Activated CD8-positive, alpha-beta T cell treated with anti-CD3 and anti-CD28 coated beads for 36 hours (primary cell): ENCODE results near the gene SHH. TPM values are rescaled to one million over a fixed set of nuclear protein-coding genes. Genes with fewer than 3 reads are reported as not detected.

Source experiments
- ATAC-seq: fragments of 200-7000 bp; cut with Tn5 transposase; one replicate; pipeline ENCODE4 v1.10.0; 2021; ENCODE audit warnings: mild to moderate bottlenecking, moderate library complexity
- CTCF ChIA-PET: fragments of 350-600 bp; sonication (Branson Sonifier 250); formaldehyde crosslinking; loops from one replicate; lab custom pipeline; 2021; ENCODE audit warnings: antibody characterized with exemption; lab: Charles Lee
- POLR2A ChIA-PET: fragments of 350-600 bp; sonication (Branson Sonifier 250); formaldehyde crosslinking; loops from one replicate; lab custom pipeline; 2021; ENCODE audit warnings: antibody characterized with exemption; lab: Charles Lee
- DNase-seq: peaks from one replicate; pipeline ENCODE4 v3.0.0-alpha.2; 2020
- H3K27ac Mint-ChIP-seq: one replicate; pipeline ENCODE4 v1.8.0; 2021; ENCODE audit warnings: mild to moderate bottlenecking, mixed read lengths
- H3K27me3 Mint-ChIP-seq: one replicate; pipeline ENCODE4 v1.8.0; 2021; ENCODE audit warnings: mixed read lengths
- H3K36me3 Mint-ChIP-seq: one replicate; pipeline ENCODE4 v1.8.0; 2021; ENCODE audit warnings: low read depth, mixed read lengths
- H3K4me1 Mint-ChIP-seq: one replicate; pipeline ENCODE4 v1.8.0; 2021; ENCODE audit warnings: low read depth, mixed read lengths
- H3K4me3 Mint-ChIP-seq: one replicate; pipeline ENCODE4 v1.8.0; 2021; ENCODE audit warnings: mild to moderate bottlenecking, moderate library complexity, mixed read lengths
- H3K9me3 Mint-ChIP-seq: one replicate; pipeline ENCODE4 v1.8.0; 2021; ENCODE audit warnings: mixed read lengths
- CTCF ChIP-seq: fragments of 200-600 bp; IDR thresholded peaks from one replicate; pipeline ENCODE4 v1.8.0; 2022; ENCODE audit warnings: antibody characterized with exemption, mild to moderate bottlenecking
- intact Hi-C: fragments of 100-400 bp; cut with micrococcal nuclease; formaldehyde crosslinking; loops from one replicate; pipeline ENCODE4 v1.10.0; 2022
- total RNA-seq, 2 experiments: library from RNA; stranded (reverse); gene quantifications; one replicate each; pipeline ENCODE4 v1.2.3, GENCODE V29; 2021

Gene SHH
- total RNA-seq, 2 experiments from 2014 or later = not detected

GRCh38 chr7:155766386-155766785 is 45.9 kb downstream of the SHH start:
- no peak overlapping the region for H3K4me3 Mint-ChIP-seq
- ATAC-seq (no peak), DNase-seq (no peak)
- H3K36me3 Mint-ChIP-seq = peaks cover 64% of the 10 kb centered on the region
- ChIA-PET CTCF (interaction anchor here (0.7 to 9.0 kb wide), 11 partner anchors 10 to 387 kb away, joined by 3 to 158 read pairs (median 10); no protein-coding TSS in a partner anchor), POLR2A (no interaction called here)
- peaks cover 50% of the 10 kb centered on the region for H3K4me1 Mint-ChIP-seq
- no peak overlapping the region for H3K27ac Mint-ChIP-seq
- no peak for TF ChIP-seq CTCF
- no peaks in the 10 kb centered on the region for H3K9me3 Mint-ChIP-seq
- intact Hi-C loops = loop anchor here (10.0 kb wide), 1 partner anchor 122 kb away; the partner anchor contains the start of gene RBM33
- no peaks in the 10 kb centered on the region for H3K27me3 Mint-ChIP-seq

- intact Hi-C loops = loop anchor here (2.0 to 10.0 kb wide), 2 partner anchors 27 to 121 kb away; partner anchors contain the start of gene RBM33
- Mint-ChIP-seq H3K4me1 (peaks cover 54% of the 10 kb centered on the region), H3K27me3 (no peaks in the 10 kb centered on the region), H3K9me3 (no peaks in the 10 kb centered on the region), H3K4me3 (no peak overlapping the region), H3K36me3 (peaks cover 64% of the 10 kb centered on the region), H3K27ac (peak overlapping the region; percentile 95)
- ChIA-PET POLR2A (no interaction called here), CTCF (interaction anchor here (0.7 to 9.0 kb wide), 4 partner anchors 33 to 386 kb away, joined by 3 to 158 read pairs (median 18); no protein-coding TSS in a partner anchor)
- DNase-seq (no peak), ATAC-seq (no peak)
- no peak for TF ChIP-seq CTCF
Observed at GRCh38 chr7:155765458-155765857, 46.8 kb downstream of the SHH start.

GRCh38 chr7:155764438-155764793 is 47.8 kb downstream of the SHH start:
- peak overlapping the region; percentile 69 for H3K4me3 Mint-ChIP-seq
- no peaks in the 10 kb centered on the region for H3K9me3 Mint-ChIP-seq
- CTCF ChIA-PET = interaction anchor here (0.7 to 1.7 kb wide), 7 partner anchors 10 to 385 kb away, joined by 3 to 9 read pairs (median 3); no protein-coding TSS in a partner anchor
- peaks cover 62% of the 10 kb centered on the region for H3K4me1 Mint-ChIP-seq
- no peak for TF ChIP-seq CTCF
- ATAC-seq (peak; percentile 85), DNase-seq (peak; percentile 85)
- H3K27me3 Mint-ChIP-seq = no peaks in the 10 kb centered on the region
- POLR2A ChIA-PET = interaction anchor here (0.6 to 2.7 kb wide), 6 partner anchors 11 to 1447 kb away, joined by 3 to 17 read pairs (median 4); partner anchors contain the start of gene RBM33
- peaks cover 62% of the 10 kb centered on the region for H3K36me3 Mint-ChIP-seq
- H3K27ac Mint-ChIP-seq = peak overlapping the region; percentile 95
- intact Hi-C loops = loop anchor here (2.0 to 10.0 kb wide), 2 partner anchors 26 to 120 kb away; partner anchors contain the start of gene RBM33

- DNase-seq (peak; percentile 80), ATAC-seq (peak; percentile 77)
- Mint-ChIP-seq H3K36me3 (peaks cover 58% of the 10 kb centered on the region), H3K27me3 (no peaks in the 10 kb centered on the region), H3K27ac (peak overlapping the region; percentile 95), H3K4me3 (peak overlapping the region; percentile 69), H3K9me3 (no peaks in the 10 kb centered on the region), H3K4me1 (peaks cover 62% of the 10 kb centered on the region)
- POLR2A ChIA-PET = interaction anchor here (0.6 to 2.7 kb wide), 8 partner anchors 10 to 1447 kb away, joined by 3 to 17 read pairs (median 4); partner anchors contain the start of gene RBM33
- CTCF ChIA-PET = interaction anchor here (0.7 to 2.6 kb wide), 9 partner anchors 10 to 384 kb away, joined by 3 to 17 read pairs (median 4); no protein-coding TSS in a partner anchor
- no peak for TF ChIP-seq CTCF
- intact Hi-C loops = loop anchor here (2.0 to 10.0 kb wide), 2 partner anchors 25 to 119 kb away; partner anchors contain the start of gene RBM33
Observed at GRCh38 chr7:155763691-155764437, 48.4 kb downstream of the SHH start.
